DOHH2 (cell line): ENCODE measurements around the gene RAX2.

Source experiments
- CTCF ChIP-seq: fragments of 200-600 bp; sonication (generic); IDR thresholded peaks from one replicate; pipeline ENCODE4 v1.5.1; 2014; ENCODE audit warnings: antibody characterized with exemption, mild to moderate bottlenecking, low read depth, low read length; ENCODE audit not compliant: poor library complexity, severe bottlenecking
- EZH2phosphoT487 ChIP-seq: fragments of 200-600 bp; sonication (generic); IDR thresholded peaks from 2 replicates; pipeline ENCODE4 v1.6.1; 2017; ENCODE audit warnings: borderline replicate concordance, mild to moderate bottlenecking, antibody characterized with exemption, low read length, moderate library complexity, mixed read lengths

GRCh38 chr19:3776479-3777040 lies 4.5 kb upstream of the RAX2 start:
- TF ChIP-seq CTCF: no peak
- TF ChIP-seq EZH2phosphoT487: no peak
